Limb (tissue), 2 donors: ENCODE data around the gene ZGLP1.
A peak's percentile ranks its signal among the peaks of the same experiment; 100 is the strongest.

Experiments used
- DNase-seq, 2 donors: peaks; one replicate each; pipeline ENCODE4 v3.0.0-alpha.2; 2016; ENCODE audit errors: extremely low spot score in 2 of 2

ZGLP1 gene

DNA sequence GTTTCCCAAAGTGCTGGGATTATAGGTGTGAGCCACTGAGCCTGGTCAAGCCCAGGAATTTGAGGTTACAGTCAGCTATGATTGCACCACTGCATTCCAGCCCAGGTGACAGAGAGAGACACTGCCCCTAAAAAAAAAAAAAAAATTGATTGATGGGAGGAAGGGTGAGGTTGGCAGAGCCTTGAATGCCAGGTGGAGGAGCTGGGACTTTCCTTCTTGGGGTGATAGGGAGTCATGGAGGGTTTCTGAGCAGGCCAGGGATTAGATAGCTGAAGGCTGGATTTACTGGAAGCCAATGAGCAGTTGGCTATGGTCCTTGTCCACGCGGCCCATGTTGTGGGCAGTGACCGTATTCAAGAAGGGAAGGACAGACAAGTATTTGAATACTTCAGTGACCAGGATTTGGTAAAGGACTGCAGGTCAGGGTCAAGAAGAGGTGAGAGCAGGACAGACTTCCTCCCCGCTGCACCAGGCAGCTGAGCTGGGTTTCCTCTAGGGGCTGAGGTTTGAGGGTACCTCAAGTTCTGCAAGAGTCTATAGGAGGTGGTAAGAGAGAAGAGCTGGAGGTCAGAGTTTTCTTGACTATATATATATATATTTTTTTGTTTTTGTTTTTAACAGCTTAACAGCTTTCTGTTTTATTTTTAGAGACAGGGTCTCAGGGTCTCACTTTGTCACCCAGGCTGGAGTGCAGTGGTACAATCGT, 29.7 kb downstream of the ZGLP1 start:
- no peak for DNase-seq

DNA sequence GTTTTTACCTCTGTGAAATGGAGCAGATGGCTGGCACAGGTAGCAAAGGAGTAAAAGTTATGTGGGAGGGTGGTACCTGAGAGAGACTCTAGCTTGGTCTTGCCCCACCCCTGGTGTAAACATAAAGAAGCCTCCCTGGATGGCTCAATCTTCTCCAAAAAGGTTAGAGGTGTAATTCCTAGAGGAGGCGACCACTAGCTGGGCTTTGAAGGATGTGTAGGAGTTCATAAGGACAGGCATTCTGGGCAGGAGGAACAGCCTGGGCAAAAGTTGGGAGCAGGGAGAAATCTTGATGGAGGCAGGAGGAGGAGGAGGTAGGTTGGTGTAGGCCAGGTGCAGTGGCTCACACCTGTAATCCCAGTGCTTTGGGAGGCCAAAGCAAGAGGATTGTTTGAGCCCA, 30.7 kb downstream of the ZGLP1 start:
- no peak for DNase-seq

DNA sequence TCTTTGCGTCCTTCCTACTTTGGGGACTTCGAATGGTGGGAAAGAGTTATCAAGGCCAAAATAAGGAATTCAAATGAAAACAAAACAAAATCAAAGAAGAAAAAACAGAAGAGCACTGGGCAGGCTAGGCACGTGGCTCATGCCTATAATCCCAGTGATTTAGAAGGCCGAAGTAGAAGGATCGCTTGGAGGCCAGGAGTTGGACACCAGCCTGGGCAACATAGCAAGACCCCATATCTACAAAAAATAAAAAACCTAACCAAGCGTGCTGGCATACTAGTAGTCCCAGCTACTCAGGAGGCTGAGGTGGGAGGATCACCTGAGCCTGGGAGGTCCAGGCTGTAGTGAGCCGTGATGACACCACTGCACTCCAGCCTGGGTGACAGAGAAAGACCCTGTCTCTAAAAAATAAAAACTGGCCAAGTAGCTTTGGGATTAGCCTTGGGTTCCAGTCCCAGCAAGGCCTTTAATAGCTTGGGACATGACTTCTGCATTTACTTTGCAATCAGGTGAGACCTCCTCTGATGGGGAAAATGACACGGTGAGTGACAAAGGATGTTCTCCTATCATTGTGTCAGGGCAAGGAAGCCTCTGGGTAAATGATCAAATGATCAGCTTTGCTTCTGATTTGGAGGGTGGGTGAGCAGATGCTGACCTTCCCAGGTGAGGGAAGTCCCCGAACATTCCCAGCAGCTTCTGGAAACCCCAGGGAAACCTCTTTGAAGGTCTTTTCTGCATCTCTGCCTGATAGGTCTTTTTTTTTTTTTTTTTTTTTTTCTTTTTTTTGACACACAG, 31.6 kb downstream of the ZGLP1 start:
- no peak for DNase-seq

DNA sequence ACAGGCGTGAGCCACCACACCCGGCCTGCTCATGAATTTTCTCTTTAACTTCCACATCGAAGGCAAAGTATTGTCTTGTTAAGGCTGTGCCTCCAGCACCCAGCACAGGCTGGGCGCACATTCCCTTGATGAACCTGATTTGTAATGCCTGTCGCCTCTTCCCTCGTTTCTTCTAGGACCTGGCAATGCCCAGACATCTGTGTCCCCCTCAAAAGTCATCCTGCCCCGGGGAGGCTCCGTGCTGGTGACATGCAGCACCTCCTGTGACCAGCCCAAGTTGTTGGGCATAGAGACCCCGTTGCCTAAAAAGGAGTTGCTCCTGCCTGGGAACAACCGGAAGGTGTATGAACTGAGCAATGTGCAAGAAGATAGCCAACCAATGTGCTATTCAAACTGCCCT, 35.0 kb downstream of the ZGLP1 start:
- no peak for DNase-seq

DNA sequence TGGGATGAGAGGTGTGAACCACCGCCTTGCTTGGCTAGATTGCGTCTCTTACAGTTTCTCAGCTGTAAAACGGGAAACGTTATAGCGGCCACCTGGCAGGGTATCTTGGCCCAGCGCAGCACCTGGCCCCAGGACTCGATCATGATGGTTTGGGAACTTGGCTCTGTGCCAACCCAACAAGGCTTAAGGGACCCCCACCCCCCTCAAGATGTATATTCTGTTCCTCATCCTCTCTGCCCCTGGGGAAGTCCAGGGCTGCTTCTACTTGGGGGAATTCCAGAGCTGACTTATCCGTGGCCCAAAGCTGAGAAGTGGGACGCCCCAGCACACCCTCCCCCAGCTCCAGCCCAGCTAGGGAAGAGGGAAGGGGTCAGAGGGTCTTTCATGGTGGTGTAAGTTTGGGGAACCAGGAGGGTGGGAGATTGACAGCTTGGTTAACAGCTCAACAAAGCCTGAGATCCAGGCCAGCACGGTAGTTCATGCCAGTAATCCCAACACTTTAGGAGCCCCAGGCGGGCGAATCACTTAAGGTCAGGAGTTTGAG, 38.0 kb downstream of the ZGLP1 start:
- DNase-seq: no peak

DNA sequence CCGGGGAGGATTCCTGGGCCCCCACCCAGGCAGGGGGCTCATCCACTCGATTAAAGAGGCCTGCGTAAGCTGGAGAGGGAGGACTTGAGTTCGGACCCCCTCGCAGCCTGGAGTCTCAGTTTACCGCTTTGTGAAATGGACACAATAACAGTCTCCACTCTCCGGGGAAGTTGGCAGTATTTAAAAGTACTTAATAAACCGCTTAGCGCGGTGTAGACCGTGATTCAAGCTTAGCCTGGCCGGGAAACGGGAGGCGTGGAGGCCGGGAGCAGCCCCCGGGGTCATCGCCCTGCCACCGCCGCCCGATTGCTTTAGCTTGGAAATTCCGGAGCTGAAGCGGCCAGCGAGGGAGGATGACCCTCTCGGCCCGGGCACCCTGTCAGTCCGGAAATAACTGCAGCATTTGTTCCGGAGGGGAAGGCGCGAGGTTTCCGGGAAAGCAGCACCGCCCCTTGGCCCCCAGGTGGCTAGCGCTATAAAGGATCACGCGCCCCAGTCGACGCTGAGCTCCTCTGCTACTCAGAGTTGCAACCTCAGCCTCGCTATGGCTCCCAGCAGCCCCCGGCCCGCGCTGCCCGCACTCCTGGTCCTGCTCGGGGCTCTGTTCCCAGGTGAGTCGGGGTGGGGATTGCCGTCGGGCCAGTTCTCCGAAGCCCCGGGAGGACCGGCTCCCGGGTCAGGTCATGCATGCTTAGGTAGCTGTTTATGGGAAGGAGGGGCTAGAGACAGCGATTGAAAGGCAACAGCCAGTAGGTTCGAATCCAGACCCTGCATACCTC, 38.8 kb downstream of the ZGLP1 start, which contains the start of gene ICAM1:
TSS of gene ICAM1 (plus strand) at position 505 of the 779 bp plus-strand sequence. CDS start at position 545, 40 bp downstream.
- DNase-seq: peak in 1 of 2 donors; percentile 70

DNA sequence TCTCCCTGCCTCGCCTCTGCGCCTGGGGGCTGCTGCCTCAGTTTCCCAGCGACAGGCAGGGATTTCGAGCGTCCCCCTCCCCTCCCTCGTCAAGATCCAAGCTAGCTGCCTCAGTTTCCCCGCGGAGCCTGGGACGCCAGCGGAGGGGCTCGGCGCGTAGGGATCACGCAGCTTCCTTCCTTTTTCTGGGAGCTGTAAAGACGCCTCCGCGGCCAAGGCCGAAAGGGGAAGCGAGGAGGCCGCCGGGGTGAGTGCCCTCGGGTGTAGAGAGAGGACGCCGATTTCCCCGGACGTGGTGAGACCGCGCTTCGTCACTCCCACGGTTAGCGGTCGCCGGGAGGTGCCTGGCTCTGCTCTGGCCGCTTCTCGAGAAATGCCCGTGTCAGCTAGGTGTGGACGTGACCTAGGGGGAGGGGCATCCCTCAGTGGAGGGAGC, 39.4 kb downstream of the ZGLP1 start:
- peak in 1 of 2 donors; percentile 42 for DNase-seq

DNA sequence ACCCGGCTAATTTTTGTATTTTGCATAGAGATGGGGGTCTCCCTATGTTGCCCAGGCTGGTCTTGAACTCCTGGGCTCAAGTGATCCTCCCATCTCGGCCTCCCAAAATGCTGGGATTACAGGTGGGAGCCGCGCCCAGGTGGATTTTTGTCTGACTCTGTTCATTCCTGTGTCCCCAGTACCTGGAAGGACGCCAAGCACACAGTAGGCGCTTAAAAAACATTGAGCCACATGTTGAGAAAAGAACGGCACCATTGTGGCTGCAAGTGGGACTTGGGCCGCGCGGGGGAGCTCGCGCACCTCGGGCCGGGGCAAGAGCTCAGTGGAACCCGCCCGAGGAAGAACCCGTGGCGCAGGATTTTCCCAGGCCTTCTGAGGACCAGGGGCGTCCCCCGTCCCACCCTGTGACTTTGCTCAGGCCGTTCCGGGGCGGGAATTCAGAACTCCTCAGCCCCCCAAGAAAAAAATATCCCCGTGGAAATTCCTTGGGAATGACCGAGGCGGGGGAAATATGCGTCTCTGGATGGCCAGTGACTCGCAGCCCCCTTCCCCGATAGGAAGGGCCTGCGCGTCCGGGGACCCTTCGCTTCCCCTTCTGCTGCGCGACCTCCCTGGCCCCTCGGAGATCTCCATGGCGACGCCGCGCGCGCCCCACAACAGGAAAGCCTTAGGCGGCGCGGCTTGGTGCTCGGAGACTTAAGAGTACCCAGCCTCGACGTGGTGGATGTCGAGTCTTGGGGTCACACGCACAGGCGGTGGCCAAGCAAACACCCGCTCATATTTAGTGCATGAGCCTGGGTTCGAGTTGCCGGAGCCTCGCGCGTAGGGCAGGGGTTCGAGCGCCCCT, 40.1 kb downstream of the ZGLP1 start:
- peak; percentile 58 to 89 for DNase-seq

DNA sequence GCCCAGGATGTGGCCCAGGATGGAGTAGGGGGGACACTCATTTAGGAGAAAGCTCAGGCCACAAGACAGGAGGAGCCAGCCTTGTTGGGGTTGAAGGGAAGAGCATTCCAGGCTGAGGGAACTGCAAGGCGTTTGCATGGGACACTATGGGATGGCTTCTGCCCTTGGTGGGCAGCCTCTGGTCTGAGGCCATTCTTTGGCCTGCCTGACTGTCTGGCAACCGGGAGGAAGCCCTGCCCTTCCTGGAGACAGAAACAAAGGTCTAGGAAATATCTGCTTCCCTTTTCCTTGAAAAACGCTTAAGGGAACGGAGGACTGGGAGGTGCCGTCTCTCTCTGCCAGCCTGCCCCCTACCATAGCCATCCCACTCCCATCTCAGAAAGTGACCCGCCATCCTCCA, 41.5 kb downstream of the ZGLP1 start:
- DNase-seq: no peak

DNA sequence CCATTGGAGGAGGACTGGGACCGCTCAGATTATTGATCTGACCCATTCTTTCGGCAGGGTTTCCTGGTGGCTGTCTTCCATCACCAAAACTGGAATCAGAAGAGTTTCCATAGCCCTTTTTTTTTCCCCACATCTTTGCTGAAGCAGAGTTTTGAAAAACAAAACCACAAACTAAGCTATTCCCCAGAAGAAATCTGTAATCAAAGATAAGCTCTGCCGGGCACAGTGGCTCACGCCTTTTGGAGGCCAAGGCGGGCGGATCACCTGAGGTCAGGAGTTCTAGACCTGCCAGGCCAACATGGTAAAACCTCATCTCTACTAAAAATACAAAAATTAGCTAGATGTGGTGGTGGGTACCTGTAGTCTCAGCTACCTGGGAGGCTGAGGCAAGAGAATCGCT, 42.9 kb downstream of the ZGLP1 start:
- DNase-seq: no peak

DNA sequence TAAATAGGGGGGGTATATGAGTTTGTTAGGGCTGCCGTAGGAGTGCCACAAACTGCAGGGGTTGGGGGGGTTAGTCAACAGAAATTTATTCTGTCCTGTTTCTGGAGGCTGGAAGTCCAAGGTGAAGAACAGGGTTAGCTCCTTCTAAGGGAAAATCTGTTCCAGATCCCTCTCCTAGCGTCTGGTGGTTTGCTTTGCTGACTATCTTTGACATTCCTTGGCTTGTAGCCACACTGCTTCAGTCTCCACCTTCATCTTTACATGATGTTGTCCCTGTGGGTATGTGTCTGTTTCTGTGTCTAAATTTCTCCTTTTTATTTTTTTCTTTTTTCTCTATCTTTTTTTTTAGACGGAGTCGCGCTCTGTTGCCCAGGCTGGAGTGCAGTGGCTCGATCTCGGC, 46.8 kb downstream of the ZGLP1 start:
- DNase-seq: no peak

DNA sequence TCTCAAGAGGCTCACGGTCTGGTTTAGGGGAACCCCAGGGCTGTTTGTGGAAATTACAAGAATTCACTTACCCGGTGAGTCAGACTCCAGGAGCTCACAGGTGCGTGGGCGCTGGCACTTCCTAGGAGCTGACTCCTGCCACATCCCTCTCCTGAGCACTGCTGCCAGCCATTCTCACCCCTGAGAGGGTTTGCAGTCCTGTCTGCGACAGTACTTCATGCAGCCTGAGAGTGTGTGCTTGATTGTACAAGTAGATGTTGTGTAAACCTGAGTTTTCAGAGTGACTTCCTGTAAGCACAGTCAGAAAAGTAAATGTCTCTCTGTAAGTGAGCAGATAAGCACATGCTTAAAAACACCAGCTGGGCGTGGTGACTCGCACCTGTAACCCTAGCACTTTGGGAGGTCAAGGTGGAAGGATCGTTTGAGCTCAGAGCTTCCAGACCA, 49.5 kb downstream of the ZGLP1 start:
- DNase-seq: no peak

DNA sequence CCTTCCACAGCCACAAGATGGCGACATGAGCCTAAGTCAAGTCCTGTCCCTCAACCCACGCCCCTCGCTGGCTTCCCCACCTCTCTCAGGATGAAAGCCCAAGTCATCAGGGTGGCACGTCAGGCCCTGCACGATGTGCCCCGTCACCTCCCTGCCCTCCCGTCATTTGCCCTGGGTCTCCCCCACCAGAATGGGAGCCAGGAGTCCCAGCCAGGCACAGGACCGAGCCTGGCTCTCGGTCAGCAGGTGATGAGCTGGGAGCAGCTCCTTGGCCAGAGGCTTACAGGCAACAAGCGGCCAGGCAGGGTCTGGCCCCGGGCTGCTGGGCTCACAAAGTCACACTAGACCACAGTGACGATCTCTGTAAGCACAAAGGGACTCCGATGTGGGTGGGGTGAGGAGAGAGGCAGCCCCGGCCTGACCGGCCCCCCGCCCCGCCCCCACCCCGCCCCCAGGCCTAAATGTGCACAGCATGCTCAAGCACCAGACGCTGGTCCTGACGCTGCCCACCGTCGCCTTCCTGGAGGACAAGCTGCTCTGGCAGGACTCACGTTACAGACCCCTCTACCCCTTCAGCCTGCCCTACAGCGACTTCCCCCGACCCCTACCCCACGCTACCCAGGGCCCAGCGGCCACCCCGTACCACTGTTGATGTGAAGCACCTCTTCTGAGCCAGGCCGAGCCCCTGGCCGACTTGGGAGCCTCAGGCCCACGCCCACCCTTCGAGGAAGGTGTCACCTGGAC, 50.3 kb downstream of the ZGLP1 start:
- DNase-seq: peak; percentile 75 to 86

DNA sequence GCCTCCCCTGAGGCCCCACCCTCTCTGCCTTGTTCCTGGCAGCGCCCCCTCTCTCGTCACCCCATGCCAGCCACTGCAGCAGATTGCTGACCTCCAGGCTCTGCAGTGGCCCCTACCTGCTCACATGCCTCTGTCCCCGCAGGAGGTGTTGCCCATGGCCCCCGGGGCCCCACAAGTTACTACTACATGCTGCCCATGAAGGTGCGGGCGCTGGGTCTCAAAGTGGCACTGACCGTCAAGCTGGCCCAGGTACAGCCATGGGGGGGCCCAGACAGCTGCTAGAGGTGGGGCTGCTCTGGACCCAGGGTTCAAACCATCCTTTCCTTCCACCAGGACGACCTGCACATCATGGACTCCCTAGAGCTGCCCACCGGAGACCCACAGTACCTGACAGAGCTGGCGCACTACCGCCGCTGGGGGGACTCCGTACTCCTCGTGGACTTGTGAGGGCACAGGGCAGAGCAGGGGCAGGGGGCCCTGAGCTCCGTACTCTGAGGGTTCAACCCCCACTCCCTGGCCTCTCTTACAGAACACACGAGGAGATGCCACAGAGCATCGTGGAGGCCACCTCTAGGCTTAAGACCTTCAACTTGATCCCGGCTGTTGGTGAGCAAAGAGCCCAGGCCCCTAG, 51.4 kb downstream of the ZGLP1 start:
- no peak for DNase-seq

DNA sequence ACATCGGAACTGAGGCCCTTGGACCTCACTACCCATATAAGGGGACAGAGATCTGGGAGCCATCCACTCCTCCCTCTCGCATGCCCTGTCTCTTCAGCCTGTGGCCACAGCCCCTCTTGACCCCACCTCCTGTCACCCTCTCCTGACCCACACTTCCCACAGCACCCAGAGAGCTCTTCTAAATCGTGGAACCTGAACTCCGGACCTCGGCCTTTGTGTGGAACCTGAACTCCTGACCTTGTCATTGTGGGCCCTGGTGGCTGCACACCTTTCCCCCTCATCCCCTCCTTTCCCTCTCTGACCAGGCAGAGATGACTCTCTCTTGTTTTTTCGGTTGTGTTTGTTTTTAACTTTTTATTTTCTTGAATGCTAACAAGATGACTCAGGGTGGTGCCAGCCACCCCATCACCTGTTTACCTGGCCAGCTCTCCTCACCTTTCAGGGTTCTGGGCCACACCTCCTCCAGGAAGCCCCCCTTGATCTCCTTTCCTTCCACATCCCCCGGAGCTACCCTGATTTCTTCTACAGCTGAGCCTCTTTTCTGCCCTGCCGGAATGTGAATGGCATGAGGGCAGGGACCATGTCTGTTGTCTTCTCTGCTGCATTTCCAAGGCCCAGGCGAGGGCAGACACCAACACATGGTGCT, 52.5 kb downstream of the ZGLP1 start:
- DNase-seq: no peak

DNA sequence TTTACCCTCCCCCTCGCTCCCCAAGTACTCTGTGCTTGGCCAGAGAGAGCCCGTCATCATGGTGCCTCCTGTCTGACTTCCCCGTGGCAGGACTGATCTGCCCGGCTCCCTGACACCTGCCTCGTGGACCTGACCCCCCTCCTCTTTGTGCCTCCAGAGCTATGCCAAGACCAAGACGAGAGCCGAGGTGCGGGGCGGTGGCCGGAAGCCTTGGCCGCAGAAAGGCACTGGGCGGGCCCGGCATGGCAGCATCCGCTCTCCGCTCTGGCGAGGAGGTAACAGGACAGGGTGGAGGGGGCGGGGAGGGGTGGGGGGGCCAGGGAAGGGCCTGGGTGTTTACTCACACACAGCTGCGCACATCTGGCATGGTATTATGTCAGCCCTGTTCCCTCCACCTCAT, 53.1 kb downstream of the ZGLP1 start:
- no peak for DNase-seq

DNA sequence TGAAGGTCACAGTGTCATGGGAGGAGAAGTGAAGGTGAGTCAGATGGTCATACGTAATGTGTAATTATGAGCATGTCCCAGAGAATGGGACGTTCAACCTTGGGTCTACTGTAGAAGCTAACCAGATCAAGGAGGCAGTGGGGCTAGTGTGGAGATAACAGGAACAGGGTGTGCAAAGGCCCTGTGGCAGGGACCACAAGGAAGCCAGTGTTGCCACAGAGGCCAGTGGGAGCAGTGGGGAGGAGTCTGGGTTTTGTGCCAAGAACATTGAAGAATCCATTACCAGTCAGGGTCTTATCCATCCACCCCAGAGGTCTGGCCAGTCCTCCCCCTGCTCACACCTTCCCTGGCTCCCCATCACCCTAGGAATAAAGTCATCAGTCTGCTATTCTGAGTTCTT, 54.3 kb downstream of the ZGLP1 start:
- no peak for DNase-seq
